Effector CD8-positive, alpha-beta T cell (primary cell): ENCODE data around the gene ELN.
"Not testable (repeated sequence)": the region's sequence is repeated elsewhere in the genome, so short reads cannot be mapped to it uniquely, and the experiment has no call there.

ENCODE experiments used
- DNase-seq: peaks from one replicate; lab custom pipeline; 2025; lab: John Stamatoyannopoulos, UW

ELN gene

DNA sequence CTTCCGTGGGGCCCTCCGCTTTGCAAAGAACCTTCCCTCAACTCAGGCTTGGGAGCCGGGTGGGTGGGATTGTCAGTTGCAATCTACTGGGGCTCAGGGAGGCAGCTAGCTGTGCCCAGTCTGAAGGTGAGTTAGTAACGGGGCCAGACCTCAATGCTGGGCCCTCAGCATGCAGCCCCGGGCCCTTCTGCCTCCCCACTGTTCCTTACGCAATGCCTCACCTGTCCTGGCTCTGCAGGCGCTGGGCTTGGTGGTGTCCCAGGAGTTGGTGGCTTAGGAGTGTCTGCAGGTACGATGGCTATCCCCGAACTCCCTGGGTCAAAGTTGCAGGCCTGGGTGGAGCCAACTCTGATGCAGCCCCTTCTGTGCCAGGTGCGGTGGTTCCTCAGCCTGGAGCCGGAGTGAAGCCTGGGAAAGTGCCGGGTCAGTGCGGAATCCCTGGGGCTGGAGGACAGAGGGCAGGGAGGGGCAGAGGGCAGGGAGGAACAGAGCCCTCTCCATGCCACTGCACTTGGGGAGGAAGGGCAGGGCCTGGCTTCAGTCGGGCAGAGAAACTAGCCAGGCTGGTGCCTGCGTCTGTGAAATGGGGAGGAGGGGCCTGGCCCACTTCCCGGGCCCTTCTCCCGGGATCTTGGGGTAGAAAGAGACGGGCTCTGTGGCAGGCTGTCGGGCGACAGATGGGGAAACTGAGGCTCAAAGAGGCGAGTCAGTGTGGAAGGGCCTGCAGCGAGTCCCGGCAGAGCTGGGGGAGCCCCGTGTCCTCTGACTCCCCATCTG is 15.0 kb downstream of the ELN start:
- DNase-seq: no peak

DNA sequence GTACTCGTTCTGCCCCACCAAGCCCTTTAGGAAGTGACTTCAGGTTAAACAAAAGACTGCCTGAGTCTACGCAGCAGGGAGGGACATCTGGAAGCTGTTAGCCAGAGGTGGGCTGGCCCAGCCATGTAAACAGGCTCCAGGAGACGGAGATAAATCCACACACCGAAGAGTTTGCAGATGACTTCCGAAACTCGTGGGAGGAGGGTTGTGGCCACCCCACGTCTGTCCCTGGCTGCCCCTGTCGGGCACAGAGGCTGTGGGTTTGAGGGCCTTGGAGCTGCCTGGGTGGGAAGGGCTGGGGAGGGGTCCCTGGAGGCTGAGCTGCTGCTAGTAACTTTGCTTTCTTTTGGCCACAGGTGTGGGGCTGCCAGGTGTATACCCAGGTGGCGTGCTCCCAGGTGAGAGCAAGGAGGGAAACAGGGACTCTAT is 15.6 kb downstream of the ELN start:
- DNase-seq: no peak

- no peak for DNase-seq
These were observed 16.7 kb downstream of the ELN start for GRCh38 chr7:74044366-74045350.

GRCh38 chr7:74046581-74046980 is 18.6 kb downstream of the ELN start:
- not testable (repeated sequence) for DNase-seq

GRCh38 chr7:74047804-74048380 is 19.9 kb downstream of the ELN start:
- no peak for DNase-seq

DNA sequence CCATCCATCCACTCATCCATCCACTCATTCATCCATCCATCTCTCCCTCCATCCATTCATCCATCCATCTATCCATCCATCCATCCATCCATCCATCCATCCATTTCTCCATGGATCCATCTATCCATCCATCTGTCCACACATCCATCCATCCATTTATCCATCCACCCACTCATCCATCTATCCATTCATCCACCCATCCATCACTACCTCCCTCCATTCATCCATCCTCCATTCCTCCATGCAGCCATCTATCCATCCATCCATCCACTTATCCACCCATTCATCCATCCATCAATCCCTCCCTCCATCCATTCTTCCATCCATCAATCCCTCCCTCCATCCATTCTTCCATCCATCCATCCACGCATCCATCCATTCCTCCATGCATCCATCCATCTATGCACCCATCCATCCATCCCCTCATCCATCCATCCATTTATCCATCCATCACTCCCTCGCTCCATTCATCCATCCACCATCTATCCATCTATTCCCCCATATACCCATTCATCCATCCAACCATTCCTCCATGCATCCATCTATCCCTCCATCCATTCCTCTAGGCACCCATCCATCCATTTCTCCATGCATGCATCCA is 21.1 kb downstream of the ELN start:
- no peak for DNase-seq

DNA sequence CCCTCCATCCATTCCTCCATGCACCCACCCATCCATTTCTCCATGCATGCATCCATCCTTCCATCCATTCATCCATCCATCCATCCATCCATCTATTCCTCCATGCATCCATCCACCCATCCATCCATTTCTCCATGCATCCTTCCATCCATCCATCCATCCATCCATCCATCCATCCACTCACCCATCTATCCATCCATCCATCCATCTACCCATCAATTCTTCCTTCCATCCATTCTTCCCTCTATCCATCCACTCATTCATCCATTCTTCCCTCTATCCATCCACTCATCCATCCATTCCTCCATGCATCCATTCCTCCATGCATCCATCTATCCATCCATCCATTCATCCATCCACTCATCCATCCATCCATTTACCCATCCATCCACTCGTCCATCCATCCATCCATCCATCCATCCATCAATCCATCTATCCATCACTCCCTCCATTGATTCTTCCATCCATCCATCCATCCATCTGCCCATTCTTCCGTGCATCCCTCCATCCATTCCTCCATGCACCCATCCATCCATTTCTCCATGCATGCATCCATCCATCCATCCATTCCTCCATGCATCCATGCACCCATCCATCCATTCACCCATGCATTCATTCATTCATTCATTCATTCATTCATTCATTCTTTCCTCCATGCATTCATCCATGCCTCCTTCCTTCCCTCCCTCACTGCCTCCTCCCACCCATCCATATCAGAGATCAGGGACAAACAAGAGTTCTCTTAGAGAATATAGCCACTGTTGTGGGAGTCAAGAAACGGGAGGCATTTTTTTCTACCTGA is 22.2 kb downstream of the ELN start:
- DNase-seq: no peak

GRCh38 chr7:74051193-74051592 is 23.2 kb downstream of the ELN start:
- no peak for DNase-seq

GRCh38 chr7:74051629-74052410 is 23.8 kb downstream of the ELN start:
- DNase-seq: no peak

GRCh38 chr7:74052628-74053027 is 24.7 kb downstream of the ELN start:
- DNase-seq: no peak

- DNase-seq: no peak
These were observed 25.7 kb downstream of the ELN start for GRCh38 chr7:74053589-74054186.

- DNase-seq: no peak
These were observed 28.3 kb downstream of the ELN start for GRCh38 chr7:74056096-74056915.

- no peak for DNase-seq
These were observed 29.4 kb downstream of the ELN start for GRCh38 chr7:74057216-74057925.

DNA sequence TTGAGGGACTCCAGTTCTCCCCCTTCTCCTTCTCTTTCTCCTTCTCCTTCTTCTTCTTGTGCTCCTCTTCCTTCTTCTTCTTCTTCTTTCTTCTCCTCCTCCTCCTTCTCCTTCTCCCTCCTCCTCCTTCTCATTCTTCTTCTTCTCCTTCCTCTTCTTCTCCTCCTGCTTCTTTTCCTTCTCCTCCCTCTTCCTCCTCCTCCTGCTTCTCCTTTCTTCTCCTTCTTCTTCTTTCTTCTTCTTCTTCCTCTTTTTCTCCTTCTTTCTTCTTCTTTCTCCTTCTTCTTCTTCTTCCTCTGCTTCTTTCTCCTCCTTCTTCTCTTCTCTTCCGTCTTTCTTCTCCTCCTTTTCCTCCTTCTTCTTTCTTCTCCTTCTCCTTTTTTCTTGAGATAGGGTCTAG is 30.0 kb downstream of the ELN start:
- no peak for DNase-seq

GRCh38 chr7:74058486-74058885 is 30.5 kb downstream of the ELN start:
- no peak for DNase-seq

GRCh38 chr7:74059037-74059436 is 31.1 kb downstream of the ELN start:
- no peak for DNase-seq

DNA sequence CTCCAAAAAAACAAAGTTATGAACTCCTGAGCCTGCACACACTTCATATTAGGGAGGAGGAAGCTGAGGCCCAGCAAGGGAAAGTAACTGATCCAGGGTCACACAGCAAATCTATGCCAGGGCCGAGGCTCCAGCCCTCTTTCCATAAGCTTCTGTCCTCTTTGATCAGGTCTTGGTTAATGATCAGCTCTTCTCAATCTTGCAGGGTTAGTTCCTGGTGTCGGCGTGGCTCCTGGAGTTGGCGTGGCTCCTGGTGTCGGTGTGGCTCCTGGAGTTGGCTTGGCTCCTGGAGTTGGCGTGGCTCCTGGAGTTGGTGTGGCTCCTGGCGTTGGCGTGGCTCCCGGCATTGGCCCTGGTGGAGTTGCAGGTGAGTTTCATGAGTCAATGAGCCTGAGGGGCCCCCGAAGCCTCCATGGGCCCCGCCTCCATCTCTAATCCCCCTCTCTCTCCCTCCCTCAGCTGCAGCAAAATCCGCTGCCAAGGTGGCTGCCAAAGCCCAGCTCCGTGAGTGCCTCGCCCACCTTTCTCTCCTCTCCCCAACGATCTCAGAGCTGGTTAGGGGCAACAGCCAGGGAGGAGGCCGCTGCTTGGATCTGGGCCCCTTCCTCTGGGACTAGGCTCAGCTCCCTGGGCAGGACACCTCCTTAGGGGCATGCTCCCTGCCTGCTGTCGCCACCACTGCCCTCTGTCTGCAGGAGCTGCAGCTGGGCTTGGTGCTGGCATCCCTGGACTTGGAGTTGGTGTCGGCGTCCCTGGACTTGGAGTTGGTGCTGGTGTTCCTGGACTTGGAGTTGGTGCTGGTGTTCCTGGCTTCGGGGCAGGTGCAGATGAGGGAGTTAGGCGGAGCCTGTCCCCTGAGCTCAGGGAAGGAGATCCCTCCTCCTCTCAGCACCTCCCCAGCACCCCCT is 32.0 kb downstream of the ELN start:
- no peak for DNase-seq
